ENCODE results near the gene LYZL6.
A peak's percentile ranks its signal among the peaks of the same experiment; 100 is the strongest.
"Not testable (repeated sequence)": the region's sequence is repeated elsewhere in the genome, so short reads cannot be mapped to it uniquely, and the experiment has no call there.

The LYZL6 gene

GRCh38 chr17:35947156-35947585 lies 3.7 kb upstream of the LYZL6 start:
- peak; percentile 100 for TF ChIP-seq CTCF (conservative IDR thresholded peaks at IDR 0.05)
- peak overlapping the region; percentile 35; the same call in 1 of the 2 replicates for H3K27ac ChIP-seq

GRCh38 chr17:35944151-35944550 lies 638 bp upstream of the LYZL6 start:
- no peak for TF ChIP-seq CTCF (conservative IDR thresholded peaks at IDR 0.05)
- no peak overlapping the region for H3K27ac ChIP-seq

- TF ChIP-seq CTCF (conservative IDR thresholded peaks at IDR 0.05), result no peak
- peak overlapping the region; percentile 29 for H3K27ac ChIP-seq
These were observed 826 bp downstream of the LYZL6 start for GRCh38 chr17:35942588-35943186.

GRCh38 chr17:35938492-35938891 lies 5.0 kb downstream of the LYZL6 start:
- not testable (repeated sequence) for H3K27ac ChIP-seq

GRCh38 chr17:35936063-35936462 lies 7.5 kb downstream of the LYZL6 start:
- H3K27ac ChIP-seq, result no peak overlapping the region
- TF ChIP-seq CTCF (conservative IDR thresholded peaks at IDR 0.05), result no peak

GRCh38 chr17:35934760-35935159 lies 8.8 kb downstream of the LYZL6 start:
- TF ChIP-seq CTCF (conservative IDR thresholded peaks at IDR 0.05), result no peak
- H3K27ac ChIP-seq, result no peak overlapping the region

GRCh38 chr17:35932586-35932985 lies 10.9 kb downstream of the LYZL6 start:
- H3K27ac ChIP-seq, result no peak overlapping the region
- no peak for TF ChIP-seq CTCF (conservative IDR thresholded peaks at IDR 0.05)

- H3K27ac ChIP-seq, result no peak overlapping the region; the same call in 1 of the 2 replicates
- no peak for TF ChIP-seq CTCF (conservative IDR thresholded peaks at IDR 0.05)
These were observed 11.6 kb downstream of the LYZL6 start for GRCh38 chr17:35931794-35932425.
